ENCODE results near the gene SH3RF1. TPM values are rescaled to one million over a fixed set of nuclear protein-coding genes. Genes with fewer than 3 reads are reported as not detected.

Gene SH3RF1
- total RNA-seq, 1 experiment from 2014 or later = 15.3 TPM

DNA sequence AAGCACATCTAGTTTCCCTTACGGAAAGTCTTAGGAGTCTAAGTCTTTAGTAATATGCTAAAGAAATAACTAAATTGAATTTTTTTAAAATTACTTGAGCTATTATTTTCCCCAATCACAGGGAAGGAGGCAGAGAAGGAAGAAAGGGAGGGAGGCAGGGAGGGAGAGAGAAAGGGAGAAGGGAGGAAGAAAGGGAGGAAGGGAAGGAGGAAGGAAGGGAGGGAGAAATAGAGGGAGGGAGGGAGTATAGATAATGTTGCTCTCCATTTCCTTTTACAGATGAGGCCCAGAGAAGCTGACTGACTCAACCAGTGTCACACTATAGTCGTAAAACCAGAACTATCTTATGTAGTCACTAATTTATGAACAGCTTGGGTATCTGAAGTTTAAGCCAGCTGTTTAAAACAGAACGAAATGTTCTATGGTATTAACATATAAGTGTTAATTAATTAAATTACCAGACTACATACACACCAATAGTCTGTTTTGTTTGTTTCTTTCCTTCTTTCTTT lies 14.6 kb downstream of the SH3RF1 start:
- Histone ChIP-seq H3K14ac (ENCODE audit: insufficient read depth, low read length) (no peak overlapping the region), H3K4me2 (ENCODE audit: insufficient read depth, insufficient read length, low read length) (no peak overlapping the region), H4K5ac (ENCODE audit: insufficient read length, low read depth, low read length) (no peak overlapping the region), H3K27me3 (ENCODE audit: insufficient read depth, low read length) (no peaks in the 10 kb centered on the region), H3K27ac (ENCODE audit: insufficient read length, low read depth, low read length) (no peak overlapping the region), H2AFZ (ENCODE audit: low read length) (no peak overlapping the region), H4K91ac (ENCODE audit: insufficient read length, low read depth, low read length) (no peak overlapping the region), H3K23ac (ENCODE audit: insufficient read length, low read depth, low read length) (no peak overlapping the region), H4K20me1 (ENCODE audit: control insufficient read depth, insufficient read depth, insufficient read length) (no peaks in the 10 kb centered on the region), H3K79me1 (ENCODE audit: insufficient read depth, low read depth, low read length, poor library complexity, severe bottlenecking) (peaks cover 3% of the 10 kb centered on the region), H3K9me3 (ENCODE audit: control insufficient read depth, low read depth, low read length) (no peaks in the 10 kb centered on the region), H3K23me2 (ENCODE audit: insufficient read length, low read depth, low read length, poor library complexity, severe bottlenecking) (no peaks in the 10 kb centered on the region), H3K4me1 (ENCODE audit: insufficient read depth, low read length) (peaks cover 17% of the 10 kb centered on the region; the same call in 1 of the 2 replicates), H3K56ac (ENCODE audit: insufficient read length, low read depth, low read length) (no peak overlapping the region), H2BK12ac (ENCODE audit: insufficient read length, low read depth, low read length) (no peak overlapping the region), H2AK5ac (ENCODE audit: insufficient read length, low read length) (no peak overlapping the region), H3K9ac (ENCODE audit: extremely low read depth, insufficient read length, low read length) (no peak overlapping the region), H2BK5ac (ENCODE audit: insufficient read length, low read length) (no peak overlapping the region), H3K18ac (ENCODE audit: insufficient read length, low read depth, low read length) (no peak overlapping the region), H3K4ac (ENCODE audit: low read depth, low read length) (no peak overlapping the region), H2BK15ac (ENCODE audit: low read depth, low read length) (no peak overlapping the region), H4K8ac (replicated peaks; ENCODE audit: insufficient read length, low read depth, low read length) (no peak overlapping the region), H2BK120ac (ENCODE audit: low read depth, low read length, poor library complexity, severe bottlenecking) (no peak overlapping the region), H3T11ph (ENCODE audit: low read length) (no peak overlapping the region), H2BK20ac (ENCODE audit: low read depth, low read length, poor library complexity, severe bottlenecking) (no peak overlapping the region), H3K79me2 (ENCODE audit: insufficient read depth, low read length) (no peaks in the 10 kb centered on the region; the same call in 1 of the 2 replicates)
- no CpG with 5 or more reads among the region's 3 CpGs for WGBS (ENCODE audit: extremely low coverage, insufficient read length, low lambda C conversion rate)
- DNase-seq = no peak
- Mint-ChIP-seq H3K4me1 (peaks cover 59 to 71% of the 10 kb centered on the region in 2 experiments), H3K9me3 (no peaks in the 10 kb centered on the region), H3K4me3 (no peak overlapping the region), H3K27ac (no peak overlapping the region), H3K27me3 (ENCODE audit: low read depth) (no peaks in the 10 kb centered on the region), H3K36me3 (ENCODE audit: insufficient read depth in 1 of 3, low read depth in 3 of 3) (no peaks in the 10 kb centered on the region)
- TF ChIP-seq, protein P1, sequence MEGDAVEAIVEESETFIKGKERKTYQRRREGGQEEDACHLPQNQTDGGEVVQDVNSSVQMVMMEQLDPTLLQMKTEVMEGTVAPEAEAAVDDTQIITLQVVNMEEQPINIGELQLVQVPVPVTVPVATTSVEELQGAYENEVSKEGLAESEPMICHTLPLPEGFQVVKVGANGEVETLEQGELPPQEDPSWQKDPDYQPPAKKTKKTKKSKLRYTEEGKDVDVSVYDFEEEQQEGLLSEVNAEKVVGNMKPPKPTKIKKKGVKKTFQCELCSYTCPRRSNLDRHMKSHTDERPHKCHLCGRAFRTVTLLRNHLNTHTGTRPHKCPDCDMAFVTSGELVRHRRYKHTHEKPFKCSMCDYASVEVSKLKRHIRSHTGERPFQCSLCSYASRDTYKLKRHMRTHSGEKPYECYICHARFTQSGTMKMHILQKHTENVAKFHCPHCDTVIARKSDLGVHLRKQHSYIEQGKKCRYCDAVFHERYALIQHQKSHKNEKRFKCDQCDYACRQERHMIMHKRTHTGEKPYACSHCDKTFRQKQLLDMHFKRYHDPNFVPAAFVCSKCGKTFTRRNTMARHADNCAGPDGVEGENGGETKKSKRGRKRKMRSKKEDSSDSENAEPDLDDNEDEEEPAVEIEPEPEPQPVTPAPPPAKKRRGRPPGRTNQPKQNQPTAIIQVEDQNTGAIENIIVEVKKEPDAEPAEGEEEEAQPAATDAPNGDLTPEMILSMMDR (conservative IDR thresholded peaks at IDR 0.05) = no peak

All from H9 (cell line).